Camera-type eye (tissue), 1 donor: Measurements from ENCODE around the gene CALN1. TPM values are rescaled to one million over a fixed set of nuclear protein-coding genes. Genes with fewer than 3 reads are reported as not detected.

Experiments used
- total RNA-seq: library from RNA; depleted of rRNA; stranded (reverse); fragments of >200 nt; gene quantifications from one replicate; pipeline ENCODE4 v1.2.3, GENCODE V29; 2014

CALN1 gene
- total RNA-seq = 9.8 TPM

GRCh38 chr7:72412121-72412618 is at the start of gene CALN1:
Gene CALN1, minus strand, starts transcription at chr7:72412338.

